Amygdala (tissue), 56 donors: Measurements from ENCODE around the gene HSD17B10.
"Not testable (repeated sequence)": the region's sequence is repeated elsewhere in the genome, so short reads cannot be mapped to it uniquely, and the experiment has no call there.

Source experiments
- DNase-seq, 56 donors: peaks; one replicate each; lab custom pipeline; 2025; lab: John Stamatoyannopoulos, UW

The HSD17B10 gene

DNA sequence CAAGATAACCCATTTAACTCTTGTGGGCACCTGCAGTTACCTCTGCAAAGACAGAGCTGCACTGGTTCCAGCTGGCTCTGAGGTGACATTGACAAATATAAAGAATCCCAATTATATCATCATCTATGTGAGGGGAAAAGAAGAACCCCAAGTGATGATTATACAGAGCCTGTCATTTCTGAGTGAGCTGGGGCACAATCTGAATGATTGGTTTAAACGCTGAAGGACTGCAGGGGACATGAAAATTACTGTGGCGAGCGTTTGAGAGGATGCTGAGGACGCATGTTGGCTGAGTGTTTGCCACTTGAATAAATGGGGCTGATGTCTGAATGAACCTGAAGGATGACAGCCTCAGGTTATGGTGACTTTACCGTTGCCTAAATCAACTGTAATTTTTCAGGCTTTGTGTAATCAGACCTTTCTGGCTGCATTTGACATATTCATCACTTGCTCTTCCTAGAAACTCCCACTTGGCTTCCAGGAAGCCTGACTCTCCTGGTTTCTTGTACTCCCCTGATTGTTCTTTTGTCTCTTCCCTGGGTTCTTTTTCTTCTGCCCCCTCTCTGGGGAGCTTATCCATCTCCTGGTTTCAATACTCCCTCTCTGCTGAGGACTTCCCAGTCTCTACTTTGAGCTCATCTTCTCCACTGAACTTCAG lies 4.1 kb upstream of the HSD17B10 start:
- no peak for DNase-seq

DNA sequence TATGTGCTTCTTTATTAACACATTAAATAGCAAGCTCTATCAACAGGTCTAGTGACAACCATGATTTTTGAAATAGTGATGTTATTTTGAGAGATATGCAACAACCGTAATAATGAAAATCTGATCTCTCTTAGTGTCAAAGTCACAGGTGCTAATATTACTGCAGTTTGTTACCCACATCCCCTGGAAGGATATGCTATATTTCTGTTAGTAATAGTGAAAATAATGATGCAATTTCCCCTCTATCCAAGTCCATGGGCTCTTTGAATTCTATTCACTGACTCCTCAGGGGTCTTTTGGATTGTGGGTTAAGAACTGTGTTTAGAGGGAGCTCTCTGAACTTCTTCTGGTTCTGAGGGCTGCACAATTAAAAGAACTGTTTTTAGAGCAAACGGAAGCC lies 3.0 kb upstream of the HSD17B10 start:
- no peak for DNase-seq

DNA sequence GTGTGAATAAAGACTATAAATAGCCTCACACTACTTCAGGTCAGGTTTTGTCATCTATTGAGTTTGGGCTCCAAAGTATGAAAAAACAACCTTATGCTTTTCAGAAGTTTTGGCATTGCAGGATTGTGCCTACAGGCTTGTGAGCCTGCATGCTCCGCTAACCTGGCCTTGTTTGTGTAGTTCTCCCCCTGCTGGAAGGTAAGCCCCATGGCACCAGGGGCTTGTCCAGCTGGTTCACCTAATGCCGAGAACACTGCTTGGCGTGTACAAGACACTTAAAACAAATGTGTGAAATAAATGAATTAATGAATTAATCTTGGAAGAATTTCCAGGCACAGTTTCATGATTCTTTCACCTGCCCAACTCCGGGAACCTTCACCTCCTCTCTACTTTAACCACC lies 1.8 kb upstream of the HSD17B10 start:
- peak in 27 of 56 donors; percentile 0 to 31 (median 1) for DNase-seq

DNA sequence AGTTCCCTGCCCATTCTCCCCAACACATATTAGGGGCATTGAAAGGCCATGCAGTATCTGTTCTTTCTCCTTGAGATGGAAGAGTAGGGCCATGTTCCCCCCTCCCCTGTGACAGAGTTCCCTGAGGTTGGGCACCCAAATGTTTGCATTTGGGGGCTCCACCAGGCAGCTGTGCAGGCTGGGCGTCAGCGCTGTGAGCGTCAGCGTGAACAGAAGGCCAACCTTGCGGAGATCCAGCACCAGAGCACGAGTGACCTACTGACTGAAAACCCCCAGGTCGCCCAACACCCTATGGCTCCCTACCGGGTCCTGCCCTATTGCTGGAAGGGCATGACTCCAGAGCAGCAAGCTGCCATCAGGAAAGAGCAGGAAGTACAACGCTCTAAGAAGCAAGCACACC lies 3.9 kb downstream of the HSD17B10 start:
- no peak for DNase-seq

DNA sequence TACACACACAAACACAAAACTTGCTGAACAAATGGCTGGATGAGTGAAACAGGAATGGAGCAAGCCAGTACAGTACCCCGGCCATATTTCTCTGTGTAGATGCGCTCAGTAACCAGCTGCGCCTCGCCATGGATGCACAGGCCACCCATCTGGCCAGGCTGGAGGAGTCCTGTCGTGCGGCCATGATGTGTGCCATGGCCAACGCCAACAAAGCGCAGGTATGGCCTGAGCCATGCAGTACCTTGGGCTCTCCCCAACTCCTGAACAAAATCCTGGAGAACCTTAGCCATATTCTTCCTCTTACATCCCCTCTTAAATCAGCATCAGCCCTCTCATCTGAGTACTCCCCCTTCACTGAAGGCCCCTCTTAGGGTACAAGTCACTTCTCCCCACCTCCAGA lies 4.4 kb downstream of the HSD17B10 start:
- DNase-seq = no peak

DNA sequence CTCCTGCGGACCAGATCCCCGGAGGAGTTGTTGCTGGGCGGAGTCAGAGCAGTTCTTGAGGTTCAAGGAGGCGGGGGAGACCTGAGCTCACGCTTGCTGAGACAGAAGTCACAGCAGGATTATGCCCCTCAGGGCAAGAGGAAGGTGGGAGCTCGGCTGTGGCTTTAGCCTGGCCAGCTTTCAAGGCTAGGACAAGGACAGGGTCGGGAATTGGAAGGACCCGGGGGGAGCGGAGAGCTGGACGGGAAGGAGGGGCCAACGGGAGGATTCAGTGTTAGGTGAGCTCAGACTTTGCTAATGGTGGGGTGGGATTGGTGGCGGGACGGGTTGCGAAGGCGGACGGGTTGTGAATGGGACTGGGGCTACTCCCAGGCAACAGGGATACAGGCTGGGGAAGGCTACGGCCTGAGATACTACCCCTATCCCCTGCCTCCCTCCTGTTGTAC lies 11.3 kb downstream of the HSD17B10 start, which contains the start of gene RIBC1:
Gene RIBC1, plus strand, starts transcription at position 13 of the 446 bp plus-strand sequence. CDS start 3,404 bp downstream, outside the sequence.
- peak in 4 of 56 donors; percentile 24 to 58 (median 36) for DNase-seq

DNA sequence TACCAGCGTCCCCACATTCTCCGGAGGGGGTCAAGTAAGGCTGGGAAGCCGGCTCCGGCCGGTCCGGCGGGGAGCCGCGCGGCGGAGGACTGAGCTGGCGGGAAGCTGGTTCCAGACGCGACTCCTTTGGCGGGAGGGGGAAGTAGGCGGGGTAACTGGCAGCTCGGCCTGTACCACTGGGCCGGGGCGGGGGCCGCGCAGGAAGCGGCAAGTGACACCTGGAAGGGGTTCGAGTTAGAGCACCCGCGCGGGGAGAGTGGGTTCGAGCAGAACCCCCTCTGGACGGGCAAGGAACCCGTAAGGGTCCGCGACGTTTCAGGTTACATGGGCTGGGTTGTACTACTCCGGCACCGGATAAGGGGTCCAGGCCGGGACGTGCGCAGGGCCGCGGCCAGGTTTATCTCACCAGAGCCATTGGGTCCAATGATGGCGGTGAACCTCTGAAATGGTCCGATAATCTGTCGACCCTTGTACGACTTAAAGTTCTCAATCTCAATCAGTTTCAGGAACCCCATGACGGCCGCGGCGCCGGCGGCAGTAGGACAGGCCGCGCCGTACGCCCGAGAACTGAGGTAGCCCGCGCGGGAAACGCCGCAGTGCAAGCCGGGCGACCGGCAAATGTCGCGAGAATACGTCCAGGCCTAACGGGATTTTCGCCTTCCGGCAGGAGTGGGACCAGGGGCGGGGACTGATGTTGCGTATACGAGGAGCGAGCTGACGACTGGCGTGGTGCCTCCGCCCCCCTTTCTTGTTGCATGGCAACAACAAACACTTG lies 11.9 kb downstream of the HSD17B10 start, which contains the start of gene SMC1A:
Gene SMC1A, minus strand, starts transcription at position 569 of the 775 bp plus-strand sequence. Its CDS starts 54 bp downstream, at position 515.
- DNase-seq = peak; percentile 8 to 98 (median 90)

DNA sequence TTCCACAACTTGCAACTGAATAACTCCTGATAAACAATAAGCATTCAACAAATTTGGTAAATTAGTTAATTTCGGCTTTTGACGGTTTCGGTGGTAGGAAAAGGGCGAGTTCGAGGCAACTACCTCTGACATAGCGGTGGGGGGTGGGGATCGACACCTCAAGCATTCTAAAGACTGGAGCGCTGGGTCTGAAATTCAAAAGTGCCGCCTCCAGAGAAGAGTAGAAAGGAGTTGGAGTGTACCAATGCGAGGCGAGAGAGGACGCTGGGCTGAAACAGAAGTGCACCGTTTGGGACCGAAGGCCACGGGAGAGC lies 12.4 kb downstream of the HSD17B10 start:
- peak in 2 of 56 donors; percentile 20 to 44 for DNase-seq

DNA sequence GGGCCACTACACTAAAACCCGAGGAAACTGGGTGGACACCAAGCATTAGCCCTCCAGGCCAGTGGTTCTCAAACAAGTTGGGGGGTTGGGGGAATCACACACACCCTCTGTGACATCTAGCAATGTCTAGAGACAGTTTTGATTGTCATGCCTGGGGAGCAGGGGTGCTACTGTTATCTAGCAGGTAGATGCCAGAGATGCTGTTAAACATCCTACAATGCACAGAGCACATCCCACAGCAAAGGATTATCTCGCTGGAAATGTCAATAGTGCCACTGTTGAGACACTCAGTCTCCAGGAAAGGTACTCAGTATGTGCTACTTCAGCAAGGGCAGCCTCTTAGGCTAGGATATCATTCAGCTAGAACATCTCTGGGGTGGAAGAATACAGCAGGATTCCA lies 13.0 kb downstream of the HSD17B10 start:
- DNase-seq = no peak

DNA sequence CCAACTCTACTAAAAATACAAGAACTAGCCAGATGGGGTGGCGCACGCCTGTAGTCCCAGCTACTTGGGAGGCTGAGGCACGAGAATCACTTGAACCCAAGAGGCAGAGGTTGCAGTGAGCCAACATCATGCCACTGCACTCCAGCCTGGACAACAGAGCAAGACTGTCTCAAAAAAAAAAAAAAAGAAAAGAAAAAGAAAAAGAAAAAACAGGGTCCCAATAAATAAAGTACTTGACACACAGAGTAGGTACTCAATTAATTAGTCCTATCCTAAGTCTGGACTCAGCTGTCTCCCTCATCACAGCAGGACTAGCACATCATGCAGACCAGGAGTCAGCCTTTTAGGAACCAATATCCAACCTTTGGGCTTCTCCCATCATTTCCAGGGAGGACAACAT lies 13.8 kb downstream of the HSD17B10 start:
- DNase-seq = not testable (repeated sequence)

DNA sequence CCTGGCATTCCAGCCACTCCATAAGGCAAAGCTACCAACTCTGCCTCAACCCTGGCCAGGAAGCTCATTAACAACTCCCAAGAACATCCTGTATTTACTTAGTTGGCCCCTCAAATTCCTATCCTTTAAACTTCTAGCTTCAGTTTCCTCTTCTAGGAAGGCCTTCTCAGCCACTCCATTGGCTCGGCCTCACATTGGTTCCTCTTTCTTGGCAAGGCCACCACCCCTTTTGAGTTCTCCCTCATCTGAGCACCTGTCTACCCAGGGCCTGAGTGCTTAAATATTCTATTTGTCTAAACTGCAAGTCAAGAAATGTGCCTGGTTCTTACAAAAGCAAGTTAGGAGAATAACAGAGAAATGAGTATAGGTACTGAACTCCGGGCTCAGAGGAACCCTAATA lies 21.7 kb downstream of the HSD17B10 start:
- no peak for DNase-seq

DNA sequence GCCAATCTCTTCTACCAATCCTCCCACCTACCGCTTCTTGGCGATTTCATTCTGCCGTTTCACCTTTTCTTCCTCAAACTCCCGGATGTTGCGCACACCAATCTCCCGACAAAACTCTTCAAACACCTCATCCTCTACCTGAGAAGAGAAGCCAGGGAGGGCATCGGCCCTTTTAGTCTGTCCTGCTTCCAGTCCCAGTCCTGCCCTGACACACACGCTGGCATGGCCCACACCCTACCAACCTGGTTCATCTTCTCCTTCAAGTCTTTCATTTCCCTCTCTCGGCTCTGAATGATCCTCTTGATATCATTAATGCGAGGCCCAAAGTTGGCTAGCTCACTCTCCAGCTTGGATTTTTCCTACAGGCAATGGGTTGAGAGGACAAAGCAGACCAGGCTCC lies 30.6 kb downstream of the HSD17B10 start:
- no peak for DNase-seq

DNA sequence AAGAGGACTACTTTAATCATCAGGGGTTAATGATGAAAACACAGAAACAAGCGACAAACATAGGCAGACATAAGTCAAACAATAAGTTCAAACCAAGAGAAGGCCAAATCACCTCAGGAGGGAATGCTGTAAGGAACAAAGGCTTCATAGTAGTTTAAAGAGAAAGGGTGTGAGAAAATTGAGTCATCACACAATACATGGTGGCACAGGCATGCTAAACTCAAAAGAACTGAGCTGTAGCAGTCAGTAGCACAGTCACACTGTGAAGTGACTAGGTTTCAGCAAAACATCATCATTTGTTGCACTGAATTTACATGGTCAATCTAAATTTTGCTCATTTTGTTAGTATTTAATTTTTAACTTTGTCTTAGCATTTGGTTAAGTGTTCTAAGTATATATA lies 36.0 kb downstream of the HSD17B10 start:
- no peak for DNase-seq

DNA sequence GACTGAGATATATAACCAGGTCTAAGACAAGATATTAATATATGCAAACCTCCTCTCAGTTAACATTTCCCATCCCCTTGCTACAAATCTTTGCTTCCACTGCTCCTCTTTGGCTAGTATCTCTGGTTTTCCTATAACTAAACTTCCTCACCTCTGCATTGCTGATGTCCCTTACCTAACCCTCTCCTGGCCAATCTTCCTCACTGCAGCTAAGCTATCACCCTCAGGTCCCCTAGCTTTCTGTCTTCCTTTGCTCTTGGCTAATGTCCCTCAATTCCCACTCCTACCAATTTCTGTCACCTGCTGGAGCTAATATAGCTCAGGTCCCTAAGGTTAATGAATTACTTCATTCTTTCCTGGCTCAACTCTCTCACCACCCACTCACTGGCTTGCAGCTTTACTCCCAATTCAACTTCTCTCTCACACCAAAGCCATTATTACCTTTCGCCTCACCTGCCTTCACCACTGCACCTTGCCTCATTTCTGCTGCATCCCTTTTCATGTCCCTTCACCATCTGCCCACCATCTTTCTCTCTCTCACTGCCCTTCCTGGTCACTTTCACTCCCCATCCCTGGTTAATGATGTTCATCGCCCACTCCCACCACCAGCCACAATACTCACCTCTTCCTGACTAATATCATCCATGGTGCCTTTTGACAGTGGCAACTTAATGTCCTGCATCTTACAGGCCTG lies 38.4 kb downstream of the HSD17B10 start:
- no peak for DNase-seq

DNA sequence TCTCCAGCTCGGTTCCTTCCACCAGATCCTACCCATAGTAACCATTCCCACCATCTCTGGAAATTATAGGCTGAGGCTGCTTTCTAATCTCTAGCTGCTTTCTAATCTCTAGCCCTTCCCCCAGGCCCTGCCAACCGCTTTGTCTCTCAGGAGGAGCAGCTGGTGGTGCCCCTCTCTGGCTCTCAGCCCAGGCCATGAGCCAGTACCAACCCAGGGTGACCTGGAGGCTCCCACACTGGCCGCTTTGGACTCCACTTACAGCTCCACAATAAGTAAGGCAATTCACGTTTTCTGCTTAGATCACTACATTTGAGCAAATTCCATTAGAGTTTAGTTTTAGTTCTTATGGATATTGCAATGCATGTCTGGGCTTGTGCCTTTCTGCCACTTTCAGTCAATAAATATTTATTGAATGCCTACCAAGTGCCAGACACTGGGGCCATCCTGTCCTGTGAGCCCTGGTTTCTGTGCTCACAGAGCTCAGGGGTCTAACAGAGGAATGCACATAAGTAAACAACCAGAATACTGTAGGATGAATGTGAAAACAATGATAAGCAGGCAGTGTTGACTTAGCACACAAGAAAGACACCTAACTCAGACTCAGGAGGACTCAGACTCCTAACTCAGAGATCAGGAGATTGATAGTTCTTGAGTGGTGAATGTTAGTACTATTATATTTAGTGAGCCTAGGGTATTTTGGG lies 50.6 kb downstream of the HSD17B10 start:
- peak in 1 of 56 donors; percentile 0 for DNase-seq
